ENCODE data around the gene MTG2. TPM values are rescaled to one million over a fixed set of nuclear protein-coding genes. Genes with fewer than 3 reads are reported as not detected.

The MTG2 gene
- total and polyA plus RNA-seq, 11 donors: 20.7 to 40.7 (median 27.9) TPM

DNA sequence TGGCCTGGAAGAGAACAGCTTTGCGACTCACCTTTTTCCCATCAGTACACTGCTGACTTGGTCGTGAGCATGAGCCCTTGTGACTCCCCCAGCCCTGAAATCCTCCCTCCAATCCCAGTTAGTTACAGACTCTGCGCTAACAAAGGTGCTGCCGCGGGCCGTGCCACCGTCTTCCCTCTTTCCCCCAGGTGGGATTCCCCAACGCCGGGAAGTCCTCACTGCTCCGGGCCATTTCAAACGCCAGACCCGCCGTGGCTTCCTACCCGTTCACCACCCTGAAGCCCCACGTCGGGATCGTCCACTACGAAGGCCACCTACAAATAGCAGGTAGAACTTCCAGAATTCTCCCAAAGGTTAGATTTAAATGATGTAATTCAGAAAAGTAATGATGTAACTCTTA, 16.1 kb downstream of the MTG2 start:
- TF ChIP-seq, protein P1, sequence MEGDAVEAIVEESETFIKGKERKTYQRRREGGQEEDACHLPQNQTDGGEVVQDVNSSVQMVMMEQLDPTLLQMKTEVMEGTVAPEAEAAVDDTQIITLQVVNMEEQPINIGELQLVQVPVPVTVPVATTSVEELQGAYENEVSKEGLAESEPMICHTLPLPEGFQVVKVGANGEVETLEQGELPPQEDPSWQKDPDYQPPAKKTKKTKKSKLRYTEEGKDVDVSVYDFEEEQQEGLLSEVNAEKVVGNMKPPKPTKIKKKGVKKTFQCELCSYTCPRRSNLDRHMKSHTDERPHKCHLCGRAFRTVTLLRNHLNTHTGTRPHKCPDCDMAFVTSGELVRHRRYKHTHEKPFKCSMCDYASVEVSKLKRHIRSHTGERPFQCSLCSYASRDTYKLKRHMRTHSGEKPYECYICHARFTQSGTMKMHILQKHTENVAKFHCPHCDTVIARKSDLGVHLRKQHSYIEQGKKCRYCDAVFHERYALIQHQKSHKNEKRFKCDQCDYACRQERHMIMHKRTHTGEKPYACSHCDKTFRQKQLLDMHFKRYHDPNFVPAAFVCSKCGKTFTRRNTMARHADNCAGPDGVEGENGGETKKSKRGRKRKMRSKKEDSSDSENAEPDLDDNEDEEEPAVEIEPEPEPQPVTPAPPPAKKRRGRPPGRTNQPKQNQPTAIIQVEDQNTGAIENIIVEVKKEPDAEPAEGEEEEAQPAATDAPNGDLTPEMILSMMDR (IDR thresholded peaks at IDR 0.05): no peak
- TF ChIP-seq POLR2A (IDR thresholded peaks at IDR 0.05): no peak
- Histone ChIP-seq H3K4me3 (no peak overlapping the region), H3K27ac (no peak overlapping the region), H3K27me3 (no peaks in the 10 kb centered on the region), H3K36me3 (peaks cover 0 to 93% (median 81%) of the 10 kb centered on the region in 9 donors), H3K4me1 (no peaks in the 10 kb centered on the region), H3K9me3 (no peaks in the 10 kb centered on the region)
- DNase-seq: peak in 2 of 5 donors; percentile 6 to 10
- no peak for ATAC-seq
- intact Hi-C loops (cut with DNase I): loop anchor here in 2 of 10 donors (10.0 kb wide), 2 partner anchors 76 to 186 kb away; partner anchors contain the start of gene RPS21 (in 1 of the 2)
- WGBS, 4 donors: 96 to 98% (median 97%) methylated on average over 18 of the region's 18 CpGs

DNA sequence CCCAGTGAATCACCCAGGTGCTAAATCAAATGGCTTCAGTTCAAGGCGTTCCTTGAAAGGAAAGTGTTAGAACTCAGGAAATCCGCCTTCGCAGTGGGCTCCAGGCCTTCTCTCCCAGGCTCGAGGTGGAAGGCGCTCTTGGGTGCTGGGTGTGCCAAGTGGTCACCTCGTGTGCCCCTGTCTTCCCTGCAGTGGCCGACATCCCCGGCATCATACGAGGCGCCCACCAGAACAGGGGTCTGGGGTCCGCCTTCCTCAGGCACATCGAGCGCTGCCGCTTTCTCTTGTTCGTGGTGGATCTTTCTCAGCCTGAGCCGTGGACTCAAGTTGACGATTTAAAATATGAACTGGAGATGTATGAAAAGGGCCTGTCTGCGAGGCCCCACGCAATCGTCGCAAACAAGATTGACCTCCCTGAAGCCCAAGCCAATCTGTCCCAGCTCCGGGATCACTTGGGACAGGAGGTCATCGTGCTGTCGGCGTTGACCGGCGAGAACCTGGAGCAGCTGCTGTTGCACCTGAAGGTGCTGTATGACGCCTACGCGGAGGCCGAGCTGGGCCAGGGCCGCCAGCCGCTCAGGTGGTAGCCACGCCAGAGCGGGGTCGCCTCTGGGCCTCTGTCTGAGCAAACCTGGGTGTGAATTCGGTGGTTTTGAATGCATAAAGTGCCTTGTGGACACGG, 17.8 kb downstream of the MTG2 start:
- intact Hi-C loops (cut with DNase I): no loop called here
- ATAC-seq (no peak), DNase-seq (peak in 2 of 5 donors; percentile 10 to 12)
- no peak overlapping the region for H3K27ac ChIP-seq
- WGBS, 4 donors: 94 to 96% (median 95%) methylated on average over 38 of the region's 38 CpGs
- H3K9me3 ChIP-seq: no peaks in the 10 kb centered on the region
- H3K27me3 ChIP-seq: no peaks in the 10 kb centered on the region
- peaks cover 0 to 78% (median 71%) of the 10 kb centered on the region in 9 donors for H3K36me3 ChIP-seq
- no peaks in the 10 kb centered on the region for H3K4me1 ChIP-seq
- TF ChIP-seq POLR2A (IDR thresholded peaks at IDR 0.05): no peak
- TF ChIP-seq, protein P1 (IDR thresholded peaks at IDR 0.05): no peak
- no peak overlapping the region for H3K4me3 ChIP-seq

DNA sequence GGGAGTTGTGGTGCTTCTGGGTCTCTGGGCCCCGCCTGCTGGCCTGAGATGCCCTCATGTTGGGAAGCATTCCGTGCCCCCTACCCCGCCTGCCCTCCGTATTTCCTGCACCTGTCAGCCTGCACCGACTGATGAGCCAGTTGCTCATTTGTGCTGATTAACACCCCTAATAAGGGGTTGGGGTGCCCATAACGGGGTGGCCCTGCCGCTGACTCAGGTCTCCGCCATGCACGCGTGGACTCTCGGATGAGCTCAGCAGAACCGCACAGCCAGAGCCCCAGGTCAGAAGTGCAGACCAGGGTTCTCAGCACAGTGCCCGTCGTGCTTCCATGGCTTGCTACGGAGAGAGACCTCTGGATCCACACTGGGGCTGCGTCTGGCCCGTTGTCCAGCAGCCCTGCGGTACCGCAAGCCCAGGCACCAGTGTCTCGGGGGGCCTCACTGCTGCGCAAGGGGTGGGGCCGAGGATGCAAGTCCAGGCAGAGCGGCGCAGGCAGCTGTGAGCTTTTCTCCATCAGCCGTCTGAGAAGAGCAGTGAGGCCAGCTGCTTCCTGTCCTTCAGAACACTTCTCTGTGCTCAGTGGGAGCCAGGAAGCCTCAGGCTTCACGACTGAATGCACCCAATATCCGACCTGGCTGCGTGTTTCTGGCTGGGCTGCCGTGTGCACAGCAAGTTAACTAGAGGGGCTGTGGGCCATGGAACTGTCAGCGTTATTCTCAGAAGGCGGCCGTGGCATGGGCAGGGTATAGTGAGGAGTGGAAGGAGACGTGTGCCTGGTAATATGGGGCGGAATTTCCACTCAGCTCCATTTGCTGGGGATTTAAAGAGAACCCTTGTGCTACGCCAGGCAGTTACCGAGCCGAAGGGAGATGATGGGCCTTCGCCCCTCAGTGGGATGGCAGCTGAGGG, 18.6 kb downstream of the MTG2 start:
- ATAC-seq (peak in 1 of 4 donors; percentile 43), DNase-seq (peak in 2 of 5 donors; percentile 13 to 24)
- WGBS, 4 donors: 73 to 87% (median 82%) methylated on average over 24 to 38 of the region's 38 CpGs
- TF ChIP-seq, protein P1 (IDR thresholded peaks at IDR 0.05): no peak
- TF ChIP-seq POLR2A (IDR thresholded peaks at IDR 0.05): no peak
- no peaks in the 10 kb centered on the region for H3K9me3 ChIP-seq
- no peak overlapping the region for H3K27ac ChIP-seq
- no peaks in the 10 kb centered on the region for H3K27me3 ChIP-seq
- peaks cover 0 to 71% (median 63%) of the 10 kb centered on the region in 9 donors for H3K36me3 ChIP-seq
- no peaks in the 10 kb centered on the region for H3K4me1 ChIP-seq
- intact Hi-C loops (cut with DNase I): no loop called here
- no peak overlapping the region for H3K4me3 ChIP-seq

DNA sequence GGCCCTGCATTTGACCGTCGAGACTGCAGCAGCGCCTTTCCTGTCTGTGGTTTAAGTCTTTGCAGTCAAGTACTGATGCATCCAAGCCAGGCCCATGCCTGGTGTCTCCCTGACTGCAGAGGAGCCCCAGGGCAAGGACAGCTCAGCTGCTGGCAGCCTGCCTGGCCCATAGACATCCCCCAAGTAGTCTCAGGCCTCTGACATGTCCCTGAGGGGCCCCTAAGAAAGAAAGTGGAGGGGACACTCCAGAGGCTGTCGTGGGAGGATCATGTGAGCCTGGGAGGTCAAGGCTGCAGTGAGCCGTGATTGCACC, 19.2 kb downstream of the MTG2 start:
- peaks cover 0 to 65% (median 59%) of the 10 kb centered on the region in 9 donors for H3K36me3 ChIP-seq
- no peaks in the 10 kb centered on the region for H3K4me1 ChIP-seq
- no peak overlapping the region for H3K4me3 ChIP-seq
- no peak for ATAC-seq
- no peaks in the 10 kb centered on the region for H3K27me3 ChIP-seq
- 62 to 86% (median 81%) methylated on average over 2 to 5 of the region's 5 CpGs for WGBS, 4 donors
- TF ChIP-seq, protein P1 (IDR thresholded peaks at IDR 0.05): no peak
- TF ChIP-seq POLR2A (IDR thresholded peaks at IDR 0.05): no peak
- H3K9me3 ChIP-seq: no peaks in the 10 kb centered on the region
- peak in 2 of 5 donors; percentile 12 to 13 for DNase-seq
- H3K27ac ChIP-seq: no peak overlapping the region
- intact Hi-C loops (cut with DNase I): no loop called here
